Neural progenitor cell (in vitro differentiated cells): Measurements from ENCODE around the gene EPS8.

Experiments used
- EZH2 ChIP-seq: fragments of 200-600 bp; sonication (generic); IDR thresholded peaks from 2 replicates; pipeline ENCODE4 v1.6.1; 2017; ENCODE audit warnings: antibody characterized with exemption, mild to moderate bottlenecking, moderate library complexity
- EZH2phosphoT487 ChIP-seq: fragments of 200-600 bp; sonication (generic); IDR thresholded peaks from 2 replicates; pipeline ENCODE4 v1.6.1; 2017; ENCODE audit warnings: antibody characterized with exemption
- TF ChIP-seq, protein P1 (sequence below): fragments of 200-600 bp; sonication (generic); IDR thresholded peaks from 2 replicates; pipeline ENCODE4 v1.5.1; 2017; ENCODE audit warnings: antibody characterized with exemption, mild to moderate bottlenecking

DNA sequence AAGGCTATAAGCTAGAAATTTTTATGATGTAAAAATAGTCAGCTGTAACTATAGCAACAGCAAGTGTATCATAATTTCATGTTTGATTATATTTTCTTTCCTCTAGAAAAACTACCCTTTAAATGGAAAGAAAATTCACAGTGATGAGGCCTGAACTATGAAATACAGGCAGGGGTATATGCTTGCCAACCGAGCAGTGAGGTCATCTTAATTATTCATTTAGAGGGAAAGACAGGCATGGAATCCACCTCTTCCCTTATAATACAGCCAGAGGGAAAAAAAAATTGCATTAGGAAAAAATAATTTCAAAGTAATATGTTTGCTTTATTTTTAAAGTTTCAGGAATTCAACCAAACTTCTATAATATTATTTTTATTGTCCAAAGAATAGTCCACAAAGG is 139.8 kb downstream of the EPS8 start:
- TF ChIP-seq, protein P1, sequence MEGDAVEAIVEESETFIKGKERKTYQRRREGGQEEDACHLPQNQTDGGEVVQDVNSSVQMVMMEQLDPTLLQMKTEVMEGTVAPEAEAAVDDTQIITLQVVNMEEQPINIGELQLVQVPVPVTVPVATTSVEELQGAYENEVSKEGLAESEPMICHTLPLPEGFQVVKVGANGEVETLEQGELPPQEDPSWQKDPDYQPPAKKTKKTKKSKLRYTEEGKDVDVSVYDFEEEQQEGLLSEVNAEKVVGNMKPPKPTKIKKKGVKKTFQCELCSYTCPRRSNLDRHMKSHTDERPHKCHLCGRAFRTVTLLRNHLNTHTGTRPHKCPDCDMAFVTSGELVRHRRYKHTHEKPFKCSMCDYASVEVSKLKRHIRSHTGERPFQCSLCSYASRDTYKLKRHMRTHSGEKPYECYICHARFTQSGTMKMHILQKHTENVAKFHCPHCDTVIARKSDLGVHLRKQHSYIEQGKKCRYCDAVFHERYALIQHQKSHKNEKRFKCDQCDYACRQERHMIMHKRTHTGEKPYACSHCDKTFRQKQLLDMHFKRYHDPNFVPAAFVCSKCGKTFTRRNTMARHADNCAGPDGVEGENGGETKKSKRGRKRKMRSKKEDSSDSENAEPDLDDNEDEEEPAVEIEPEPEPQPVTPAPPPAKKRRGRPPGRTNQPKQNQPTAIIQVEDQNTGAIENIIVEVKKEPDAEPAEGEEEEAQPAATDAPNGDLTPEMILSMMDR: no peak
- TF ChIP-seq EZH2phosphoT487 (no peak), EZH2 (no peak)
